Measurements from ENCODE around the gene SLC37A4. TPM values are rescaled to one million over a fixed set of nuclear protein-coding genes. Genes with fewer than 3 reads are reported as not detected.
"Not testable (repeated sequence)": the region's sequence is repeated elsewhere in the genome, so short reads cannot be mapped to it uniquely, and the experiment has no call there.

SLC37A4 gene
- total RNA-seq, 1 donor from 2014 or later, result 21.9 TPM

DNA sequence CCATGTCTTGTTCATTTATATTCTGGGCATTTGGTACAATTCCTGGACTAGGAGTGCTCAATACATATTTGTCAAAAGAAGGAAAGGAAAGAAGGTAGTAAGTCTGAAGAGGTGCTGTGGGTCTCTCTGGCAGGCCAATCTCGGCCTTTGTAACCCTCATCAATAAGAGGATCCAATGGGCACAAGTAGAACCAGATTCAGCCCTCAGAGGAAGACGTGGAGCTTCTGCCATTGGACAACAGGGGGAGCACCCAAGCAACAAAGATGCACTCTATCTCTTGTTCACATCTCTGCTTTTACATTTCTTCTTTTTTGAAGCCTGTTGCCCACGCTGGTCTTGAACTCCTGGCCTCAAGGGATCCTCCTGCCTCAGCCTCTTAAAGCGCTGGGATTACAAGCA lies 34.7 kb upstream of the SLC37A4 start:
- peaks cover 7% of the 10 kb centered on the region for H3K27me3 Mint-ChIP-seq (ENCODE audit: unreplicated experiment)
- H3K4me3 Mint-ChIP-seq (ENCODE audit: unreplicated experiment), result no peak overlapping the region
- H3K9me3 Mint-ChIP-seq (ENCODE audit: unreplicated experiment), result no peaks in the 10 kb centered on the region
- no peak for DNase-seq (ENCODE audit: low spot score)
- peaks cover 5% of the 10 kb centered on the region for H3K36me3 Mint-ChIP-seq (ENCODE audit: low read depth, unreplicated experiment)
- H3K27ac Mint-ChIP-seq (ENCODE audit: unreplicated experiment), result no peak overlapping the region
- peaks cover 14% of the 10 kb centered on the region for H3K4me1 Mint-ChIP-seq (ENCODE audit: unreplicated experiment)
- TF ChIP-seq, protein P1, sequence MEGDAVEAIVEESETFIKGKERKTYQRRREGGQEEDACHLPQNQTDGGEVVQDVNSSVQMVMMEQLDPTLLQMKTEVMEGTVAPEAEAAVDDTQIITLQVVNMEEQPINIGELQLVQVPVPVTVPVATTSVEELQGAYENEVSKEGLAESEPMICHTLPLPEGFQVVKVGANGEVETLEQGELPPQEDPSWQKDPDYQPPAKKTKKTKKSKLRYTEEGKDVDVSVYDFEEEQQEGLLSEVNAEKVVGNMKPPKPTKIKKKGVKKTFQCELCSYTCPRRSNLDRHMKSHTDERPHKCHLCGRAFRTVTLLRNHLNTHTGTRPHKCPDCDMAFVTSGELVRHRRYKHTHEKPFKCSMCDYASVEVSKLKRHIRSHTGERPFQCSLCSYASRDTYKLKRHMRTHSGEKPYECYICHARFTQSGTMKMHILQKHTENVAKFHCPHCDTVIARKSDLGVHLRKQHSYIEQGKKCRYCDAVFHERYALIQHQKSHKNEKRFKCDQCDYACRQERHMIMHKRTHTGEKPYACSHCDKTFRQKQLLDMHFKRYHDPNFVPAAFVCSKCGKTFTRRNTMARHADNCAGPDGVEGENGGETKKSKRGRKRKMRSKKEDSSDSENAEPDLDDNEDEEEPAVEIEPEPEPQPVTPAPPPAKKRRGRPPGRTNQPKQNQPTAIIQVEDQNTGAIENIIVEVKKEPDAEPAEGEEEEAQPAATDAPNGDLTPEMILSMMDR (IDR thresholded peaks at IDR 0.05; ENCODE audit: unreplicated experiment), result no peak

DNA sequence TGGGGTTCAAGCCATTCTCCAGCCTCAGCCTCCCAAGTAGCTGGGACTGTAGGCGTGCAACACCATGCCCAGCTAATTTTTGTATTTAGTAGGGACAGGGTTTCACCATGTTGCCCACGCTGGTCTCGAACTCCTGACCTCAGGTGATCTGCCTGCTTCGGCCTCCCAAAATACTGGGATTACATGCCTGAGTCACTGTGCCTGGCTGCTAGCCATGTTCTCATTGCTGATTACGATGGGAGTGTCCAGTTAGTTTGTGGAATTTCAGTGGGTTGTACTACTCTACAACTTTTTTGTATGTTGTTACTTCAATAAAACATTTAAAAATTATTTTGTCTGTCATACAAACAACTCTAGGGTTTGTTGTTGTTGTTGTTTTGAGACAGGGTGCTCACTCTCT lies 32.1 kb upstream of the SLC37A4 start:
- Mint-ChIP-seq H3K27me3 (ENCODE audit: unreplicated experiment) (peaks cover 8% of the 10 kb centered on the region), H3K4me3 (ENCODE audit: unreplicated experiment) (no peak overlapping the region)
- TF ChIP-seq, protein P1 (IDR thresholded peaks at IDR 0.05; ENCODE audit: unreplicated experiment), result no peak

DNA sequence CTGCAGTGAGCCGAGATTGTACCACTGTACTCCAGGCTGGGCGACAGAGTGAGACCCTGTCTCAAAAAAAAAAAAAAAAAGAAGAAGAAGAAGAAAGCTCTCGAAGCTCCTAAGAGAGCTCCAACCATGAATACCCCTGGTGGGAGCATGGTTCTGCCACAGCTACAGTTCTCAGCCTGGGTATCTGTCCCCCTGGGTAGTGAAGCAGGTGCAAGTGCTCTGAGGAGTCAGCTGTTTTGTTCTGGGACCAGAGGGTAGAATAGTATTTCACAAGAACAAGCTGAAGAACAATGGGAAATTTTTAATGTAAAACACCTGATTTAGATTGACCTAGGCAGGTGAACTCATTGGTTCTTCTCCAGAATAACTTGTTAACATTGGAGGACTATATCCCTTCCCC lies 30.6 kb upstream of the SLC37A4 start:
- no peak overlapping the region for H3K4me3 Mint-ChIP-seq (ENCODE audit: unreplicated experiment)
- TF ChIP-seq, protein P1 (IDR thresholded peaks at IDR 0.05; ENCODE audit: unreplicated experiment), result no peak
- peaks cover 3% of the 10 kb centered on the region for H3K36me3 Mint-ChIP-seq (ENCODE audit: low read depth, unreplicated experiment)
- H3K27ac Mint-ChIP-seq (ENCODE audit: unreplicated experiment), result no peak overlapping the region
- peaks cover 2% of the 10 kb centered on the region for H3K27me3 Mint-ChIP-seq (ENCODE audit: unreplicated experiment)
- DNase-seq (ENCODE audit: low spot score), result no peak
- no peaks in the 10 kb centered on the region for H3K9me3 Mint-ChIP-seq (ENCODE audit: unreplicated experiment)
- H3K4me1 Mint-ChIP-seq (ENCODE audit: unreplicated experiment), result peaks cover 11% of the 10 kb centered on the region

More for the DNA sequence above, 32.1 kb upstream of the SLC37A4 start:
- Mint-ChIP-seq H3K4me1 (ENCODE audit: unreplicated experiment) (peaks cover 18% of the 10 kb centered on the region), H3K9me3 (ENCODE audit: unreplicated experiment) (no peaks in the 10 kb centered on the region), H3K27ac (ENCODE audit: unreplicated experiment) (no peak overlapping the region), H3K36me3 (ENCODE audit: low read depth, unreplicated experiment) (peaks cover 3% of the 10 kb centered on the region)
- DNase-seq (ENCODE audit: low spot score), result no peak

DNA sequence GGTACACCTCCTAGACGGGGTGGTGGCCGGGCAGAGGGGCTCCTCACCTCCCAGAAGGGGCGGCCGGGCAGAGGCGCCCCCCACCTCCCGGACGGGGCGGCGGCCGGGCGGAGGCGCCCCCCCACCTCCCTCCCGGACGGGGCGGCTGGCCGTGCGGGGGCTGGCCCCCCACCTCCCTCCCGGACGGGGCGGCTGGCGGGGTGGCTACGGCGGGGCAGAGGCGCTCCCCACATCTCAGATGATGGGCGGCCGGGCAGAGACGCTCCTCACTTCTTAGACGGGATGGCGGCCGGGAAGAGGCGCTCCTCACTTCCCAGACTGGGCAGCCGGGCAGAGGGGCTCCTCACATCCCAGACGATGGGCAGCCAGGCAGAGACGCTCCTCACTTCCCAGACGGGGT lies 28.5 kb upstream of the SLC37A4 start:
- not testable (repeated sequence) for H3K4me3 Mint-ChIP-seq (ENCODE audit: unreplicated experiment); H3K9me3 Mint-ChIP-seq (ENCODE audit: unreplicated experiment); DNase-seq (ENCODE audit: low spot score); H3K27ac Mint-ChIP-seq (ENCODE audit: unreplicated experiment); H3K27me3 Mint-ChIP-seq (ENCODE audit: unreplicated experiment)
- H3K4me1 Mint-ChIP-seq (ENCODE audit: unreplicated experiment), result peaks cover 19% of the 10 kb centered on the region
- H3K36me3 Mint-ChIP-seq (ENCODE audit: low read depth, unreplicated experiment), result peaks cover 15% of the 10 kb centered on the region

DNA sequence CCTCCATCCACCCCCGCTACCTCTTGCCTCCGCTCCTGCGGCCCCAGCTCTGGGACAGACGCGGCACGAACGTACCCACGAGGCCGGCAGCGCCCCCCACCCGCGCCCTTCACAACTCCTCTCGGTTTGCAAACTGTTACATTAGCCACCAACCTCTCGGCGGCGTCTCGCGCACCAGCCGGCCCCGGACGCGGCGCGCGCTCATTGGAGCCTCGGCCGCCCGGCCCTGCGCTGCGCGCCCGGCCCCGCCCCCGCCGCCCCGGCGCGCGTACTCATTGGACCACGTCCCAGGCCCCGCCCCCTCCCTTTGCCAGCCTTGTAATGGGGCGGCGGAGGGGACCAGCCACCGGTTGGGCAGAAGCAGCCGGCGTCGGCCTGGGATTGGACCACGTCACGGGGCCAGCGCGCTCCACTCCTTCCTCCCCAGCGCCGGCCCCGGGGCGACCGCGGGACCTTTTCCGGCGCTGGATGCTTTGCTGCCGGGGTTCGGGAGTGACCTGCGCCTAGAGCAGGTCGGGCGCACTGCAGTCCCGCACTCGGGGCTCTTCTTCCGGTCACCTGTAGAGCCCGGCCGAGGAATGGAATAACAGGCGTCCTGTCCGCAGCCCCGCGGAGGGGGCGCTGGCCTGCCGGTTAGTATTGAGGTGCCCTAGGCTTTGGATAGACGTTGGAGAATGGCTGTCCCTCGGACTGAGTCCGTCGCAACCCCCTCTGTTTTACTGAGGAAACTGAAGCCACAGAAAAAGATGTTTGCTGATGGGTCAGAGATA lies 26.5 kb upstream of the SLC37A4 start, which contains the start of gene HYOU1:
HYOU1 (minus strand) TSS at position 206 of the 770 bp plus-strand sequence. CDS start 1,045 bp downstream, outside the sequence.
- H3K4me1 Mint-ChIP-seq (ENCODE audit: unreplicated experiment), result peaks cover 17% of the 10 kb centered on the region

More for the DNA sequence above, 26.5 kb upstream of the SLC37A4 start, which contains the start of gene HYOU1:
- Mint-ChIP-seq H3K27ac (ENCODE audit: unreplicated experiment) (peak within 1 kb of the TSS; percentile 95), H3K36me3 (ENCODE audit: low read depth, unreplicated experiment) (peaks cover 33% of the 10 kb centered on the region), H3K27me3 (ENCODE audit: unreplicated experiment) (peaks cover 6% of the 10 kb centered on the region), H3K9me3 (ENCODE audit: unreplicated experiment) (no peaks in the 10 kb centered on the region), H3K4me3 (ENCODE audit: unreplicated experiment) (peak within 1 kb of the TSS; percentile 97)
- TF ChIP-seq, protein P1 (IDR thresholded peaks at IDR 0.05; ENCODE audit: unreplicated experiment), result no peak
- DNase-seq (ENCODE audit: low spot score), result peak; percentile 99
